DND-41 (cell line): ENCODE results near the gene MLF1.
A peak's percentile ranks its signal among the peaks of the same experiment; 100 is the strongest.

Source experiments
- ATAC-seq: fragments of 200-7000 bp; cut with Tn5 transposase; 3 replicates; pipeline ENCODE4 v1.9.1; 2021; ENCODE audit warnings: low read depth; ENCODE audit not compliant: insufficient read depth
- DNase-seq: peaks from one replicate; pipeline ENCODE4 v3.0.0-alpha.2; 2020
- H2AFZ ChIP-seq: 2 replicates; pipeline ENCODE4 v1.6.0; 2012; ENCODE audit warnings: low read depth, low read length
- H3K27ac ChIP-seq: 2 replicates; pipeline ENCODE4 v1.5.1; 2012; ENCODE audit warnings: low read length, inconsistent platforms
- H3K27me3 ChIP-seq: fragments of 200-600 bp; sonication (generic); 2 replicates; pipeline ENCODE4 v1.6.0; 2012; ENCODE audit warnings: low read length, mild to moderate bottlenecking, inconsistent platforms; ENCODE audit not compliant: insufficient read depth, poor library complexity
- H3K36me3 ChIP-seq: 2 replicates; pipeline ENCODE4 v1.5.1; 2012; ENCODE audit warnings: low read length, inconsistent platforms; ENCODE audit not compliant: insufficient read depth
- H3K4me1 ChIP-seq: 2 replicates; pipeline ENCODE4 v1.5.1; 2012; ENCODE audit warnings: mild to moderate bottlenecking, low read length; ENCODE audit not compliant: insufficient read depth
- H3K4me2 ChIP-seq: 2 replicates; pipeline ENCODE4 v1.6.0; 2012; ENCODE audit warnings: mild to moderate bottlenecking, moderate library complexity, low read length, inconsistent platforms; ENCODE audit not compliant: insufficient read depth
- H3K4me3 ChIP-seq, 2 experiments: fragments of 200-600 bp in 1 of 2; shearing (Covaris generic) in 1 of 2; 2 replicates each; pipeline ENCODE4 v1.5.1; 2012 to 2016; ENCODE audit warnings: inconsistent platforms in 2 of 2, low read length in 2 of 2, mild to moderate bottlenecking in 2 of 2, low read depth in 1 of 2, moderate library complexity in 1 of 2
- H3K79me2 ChIP-seq: 2 replicates; pipeline ENCODE4 v1.6.0; 2012; ENCODE audit warnings: low read length, inconsistent platforms; ENCODE audit not compliant: insufficient read depth
- H3K9ac ChIP-seq: 2 replicates; pipeline ENCODE4 v1.6.0; 2012; ENCODE audit warnings: low read depth, mild to moderate bottlenecking, inconsistent platforms, low read length, moderate library complexity
- H3K9me3 ChIP-seq: 2 replicates; pipeline ENCODE4 v1.5.1; 2012; ENCODE audit warnings: low read length, moderate library complexity, mild to moderate bottlenecking, inconsistent platforms; ENCODE audit not compliant: insufficient read depth, severe bottlenecking
- H4K20me1 ChIP-seq: 2 replicates; pipeline ENCODE4 v1.6.0; 2012; ENCODE audit warnings: low read length; ENCODE audit not compliant: insufficient read depth
- EZH2 ChIP-seq: IDR thresholded peaks from 3 replicates; pipeline ENCODE4 v1.6.1; 2012; ENCODE audit warnings: borderline replicate concordance, low read depth, mild to moderate bottlenecking, moderate library complexity, low read length, inconsistent platforms; ENCODE audit not compliant: severe bottlenecking
- TF ChIP-seq, protein P1 (sequence below): IDR thresholded peaks from 2 replicates; pipeline ENCODE4 v1.5.1; 2012; ENCODE audit warnings: borderline replicate concordance, low read length, moderate library complexity, mild to moderate bottlenecking; ENCODE audit not compliant: poor library complexity, severe bottlenecking; ENCODE audit errors: extremely low read depth

MLF1 gene

GRCh38 chr3:158640646-158641045 is 69.7 kb downstream of the MLF1 start:
- DNase-seq (no peak), ATAC-seq (no peak)
- H2AFZ ChIP-seq, result no peak overlapping the region
- no peak overlapping the region for H3K4me2 ChIP-seq
- H3K27ac ChIP-seq, result no peak overlapping the region
- H3K9me3 ChIP-seq, result no peaks in the 10 kb centered on the region
- no peak overlapping the region for H3K4me3 ChIP-seq
- H3K79me2 ChIP-seq, result peaks cover 13% of the 10 kb centered on the region
- no peak overlapping the region for H3K9ac ChIP-seq
- H4K20me1 ChIP-seq, result no peaks in the 10 kb centered on the region
- no peaks in the 10 kb centered on the region for H3K27me3 ChIP-seq
- H3K36me3 ChIP-seq, result no peaks in the 10 kb centered on the region
- TF ChIP-seq, protein P1, sequence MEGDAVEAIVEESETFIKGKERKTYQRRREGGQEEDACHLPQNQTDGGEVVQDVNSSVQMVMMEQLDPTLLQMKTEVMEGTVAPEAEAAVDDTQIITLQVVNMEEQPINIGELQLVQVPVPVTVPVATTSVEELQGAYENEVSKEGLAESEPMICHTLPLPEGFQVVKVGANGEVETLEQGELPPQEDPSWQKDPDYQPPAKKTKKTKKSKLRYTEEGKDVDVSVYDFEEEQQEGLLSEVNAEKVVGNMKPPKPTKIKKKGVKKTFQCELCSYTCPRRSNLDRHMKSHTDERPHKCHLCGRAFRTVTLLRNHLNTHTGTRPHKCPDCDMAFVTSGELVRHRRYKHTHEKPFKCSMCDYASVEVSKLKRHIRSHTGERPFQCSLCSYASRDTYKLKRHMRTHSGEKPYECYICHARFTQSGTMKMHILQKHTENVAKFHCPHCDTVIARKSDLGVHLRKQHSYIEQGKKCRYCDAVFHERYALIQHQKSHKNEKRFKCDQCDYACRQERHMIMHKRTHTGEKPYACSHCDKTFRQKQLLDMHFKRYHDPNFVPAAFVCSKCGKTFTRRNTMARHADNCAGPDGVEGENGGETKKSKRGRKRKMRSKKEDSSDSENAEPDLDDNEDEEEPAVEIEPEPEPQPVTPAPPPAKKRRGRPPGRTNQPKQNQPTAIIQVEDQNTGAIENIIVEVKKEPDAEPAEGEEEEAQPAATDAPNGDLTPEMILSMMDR, result no peak
- TF ChIP-seq EZH2, result no peak
- peaks cover 13% of the 10 kb centered on the region for H3K4me1 ChIP-seq

- H3K27me3 ChIP-seq, result no peaks in the 10 kb centered on the region
- TF ChIP-seq, protein P1, result no peak
- no peak for TF ChIP-seq EZH2
- H3K79me2 ChIP-seq, result peaks cover 26% of the 10 kb centered on the region
- peak overlapping the region; percentile 34; the same call in 1 of the 2 replicates for H2AFZ ChIP-seq
- H3K4me3 ChIP-seq, result no peak overlapping the region
- H3K4me1 ChIP-seq, result peaks cover 24% of the 10 kb centered on the region
- H3K4me2 ChIP-seq, result no peak overlapping the region
- no peaks in the 10 kb centered on the region for H3K9me3 ChIP-seq
- no peak overlapping the region for H3K27ac ChIP-seq
- H3K9ac ChIP-seq, result no peak overlapping the region
- no peak for ATAC-seq
- H4K20me1 ChIP-seq, result no peaks in the 10 kb centered on the region; the same call in 1 of the 2 replicates
- DNase-seq, result no peak
- peaks cover 12% of the 10 kb centered on the region; the same call in 1 of the 2 replicates for H3K36me3 ChIP-seq
Observed at GRCh38 chr3:158642005-158642404, 71.0 kb downstream of the MLF1 start.

DNA sequence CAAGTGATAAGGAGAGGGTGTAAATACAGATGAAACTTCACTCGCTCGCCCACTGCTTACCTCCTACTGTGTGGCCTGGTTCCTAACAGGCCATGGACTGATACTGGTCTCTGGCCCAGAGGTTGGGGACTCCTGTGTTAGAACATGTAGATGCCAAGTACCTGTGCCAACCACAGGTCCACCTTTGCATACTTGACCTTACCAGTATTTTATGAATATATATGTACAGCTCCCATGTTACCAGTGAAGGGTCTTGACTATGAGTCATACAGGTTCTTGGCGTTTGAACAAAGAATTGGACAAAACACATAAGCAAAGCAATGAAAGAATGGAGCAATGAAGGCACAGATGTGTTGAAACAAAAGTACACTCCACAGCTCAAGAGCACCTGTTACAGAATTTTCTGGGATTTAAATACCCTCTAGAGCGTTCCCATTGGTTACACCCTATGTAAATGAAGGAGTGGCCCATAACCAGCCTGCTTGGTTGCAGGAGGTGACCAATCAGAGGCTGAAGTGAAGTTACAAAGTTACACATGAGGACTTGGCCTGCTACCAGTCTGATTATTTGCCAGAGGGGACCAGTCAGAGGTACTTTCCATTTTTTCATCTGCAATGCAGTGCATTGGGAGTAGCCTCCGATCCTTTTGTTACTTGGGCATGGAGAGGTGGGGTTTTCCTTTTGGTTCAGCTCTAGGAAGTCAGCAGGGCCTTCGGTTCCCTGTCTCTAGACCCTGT is 71.6 kb downstream of the MLF1 start:
- TF ChIP-seq, protein P1, result no peak
- no peak for TF ChIP-seq EZH2
- Histone ChIP-seq H3K27me3 (no peaks in the 10 kb centered on the region), H3K79me2 (peaks cover 31% of the 10 kb centered on the region), H4K20me1 (no peaks in the 10 kb centered on the region; the same call in 1 of the 2 replicates), H3K27ac (no peak overlapping the region), H3K9ac (no peak overlapping the region), H3K4me3 (no peak overlapping the region), H2AFZ (peak overlapping the region; percentile 69), H3K4me2 (no peak overlapping the region), H3K4me1 (peaks cover 24% of the 10 kb centered on the region), H3K9me3 (no peaks in the 10 kb centered on the region), H3K36me3 (peaks cover 18% of the 10 kb centered on the region; the same call in 1 of the 2 replicates)
- ATAC-seq (no peak), DNase-seq (no peak)
